GM19452 (cell line): Measurements from ENCODE around the gene C19orf12.

Experiments used
- ATAC-seq: cut with Tn5 transposase; IDR thresholded peaks from one replicate; pipeline ENCODE4 v1.9.1; 2021; ENCODE audit not compliant: unreplicated experiment

C19orf12 gene

GRCh38 chr19:29664753-29665214 lies 50.3 kb downstream of the C19orf12 start:
- no peak for ATAC-seq

DNA sequence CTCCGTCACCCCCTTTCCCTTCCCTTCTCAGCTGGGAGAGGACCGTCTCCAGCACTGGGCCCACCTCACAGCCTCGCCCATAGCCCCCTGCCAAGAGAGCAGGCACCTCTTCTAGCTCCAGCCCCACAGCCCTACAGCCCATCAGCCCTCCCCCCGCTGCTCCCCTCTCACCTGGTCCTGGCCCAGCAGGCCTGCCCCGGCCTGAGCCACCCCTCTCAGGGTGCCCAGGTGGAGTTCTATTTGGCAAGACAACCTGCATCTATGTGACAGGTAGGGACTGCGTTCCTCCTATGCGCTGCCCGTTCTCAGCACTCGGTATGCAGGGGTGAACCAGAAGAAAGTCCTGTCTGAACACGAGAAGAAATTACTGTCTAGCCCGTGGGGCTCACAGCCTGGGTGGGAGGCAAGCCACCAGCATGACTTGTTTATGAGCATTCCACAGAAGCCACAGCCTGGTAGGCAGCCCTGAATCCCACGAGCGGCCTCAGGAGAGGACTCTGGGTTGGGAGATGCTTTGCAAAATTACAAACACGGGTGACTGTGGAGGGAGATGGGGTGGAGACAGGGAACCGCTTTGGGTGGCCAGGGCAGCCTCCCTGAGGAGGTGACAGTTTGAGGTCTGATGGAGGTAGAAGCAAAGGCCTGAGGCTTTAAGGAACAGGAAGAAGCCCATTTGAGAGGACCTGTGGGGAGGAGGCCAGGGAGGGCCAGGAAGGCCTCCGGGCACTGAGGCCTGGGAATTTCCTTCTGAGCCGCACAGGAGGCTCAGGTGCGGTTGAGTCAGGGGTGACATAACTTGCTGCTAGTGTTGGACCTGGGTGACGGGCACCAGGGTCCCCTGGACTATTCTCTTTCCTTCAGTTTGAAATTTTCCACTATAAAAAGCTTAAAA lies 51.0 kb downstream of the C19orf12 start:
- ATAC-seq, result no peak

- ATAC-seq, result no peak
Measured at GRCh38 chr19:29662604-29663404, 52.3 kb downstream of the C19orf12 start.

DNA sequence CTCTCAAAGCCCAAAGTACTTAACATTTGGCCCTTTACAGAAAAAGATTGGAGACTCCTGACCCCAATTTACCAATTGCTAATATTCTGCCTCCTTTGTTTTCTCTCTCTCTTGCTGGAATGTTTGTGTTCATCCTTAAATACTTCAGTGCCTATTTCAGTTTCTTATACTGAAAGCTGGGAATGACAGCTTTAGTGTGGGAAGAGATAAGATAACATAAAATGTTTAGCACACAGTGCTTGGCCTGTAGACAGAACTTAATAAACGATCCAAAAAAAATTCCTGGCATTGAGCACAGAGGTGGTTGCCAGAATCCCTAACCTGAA lies 52.8 kb downstream of the C19orf12 start:
- ATAC-seq, result no peak

- ATAC-seq, result no peak
Measured at GRCh38 chr19:29660835-29661234, 54.2 kb downstream of the C19orf12 start.

GRCh38 chr19:29658221-29658991 lies 56.7 kb downstream of the C19orf12 start:
- no peak for ATAC-seq

DNA sequence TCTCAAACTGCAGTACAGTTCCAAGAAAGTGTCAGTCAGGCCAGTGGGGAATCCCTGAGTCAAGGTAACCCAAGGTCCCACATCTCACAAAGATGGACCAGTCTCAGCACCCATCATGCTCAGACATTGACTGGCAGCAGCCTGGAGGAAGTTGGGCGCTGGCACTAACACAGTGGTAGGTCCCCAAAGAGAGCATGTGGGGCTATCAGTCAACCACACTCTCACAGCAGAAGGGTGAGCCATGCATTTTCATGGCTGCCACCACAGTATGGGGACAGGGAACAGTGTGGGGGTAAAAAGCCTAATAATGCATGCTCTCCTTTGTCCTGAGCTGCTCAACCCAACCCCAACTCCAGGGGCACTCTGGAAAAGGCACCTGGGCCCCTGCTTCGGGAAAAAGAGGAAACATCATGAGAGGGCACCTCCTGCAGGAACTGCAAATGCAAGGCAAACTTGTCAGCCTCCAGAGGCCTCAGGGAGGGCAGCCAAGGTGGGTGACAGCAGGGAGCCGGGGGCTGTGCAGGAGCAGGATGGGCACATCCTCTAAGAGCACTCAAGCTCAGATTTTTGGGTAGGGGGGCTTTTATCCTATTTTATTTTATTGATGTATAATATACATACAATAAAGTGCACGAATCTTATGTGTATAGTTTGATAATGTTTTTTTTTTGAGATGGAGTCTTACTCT lies 59.3 kb downstream of the C19orf12 start:
- ATAC-seq, result no peak

DNA sequence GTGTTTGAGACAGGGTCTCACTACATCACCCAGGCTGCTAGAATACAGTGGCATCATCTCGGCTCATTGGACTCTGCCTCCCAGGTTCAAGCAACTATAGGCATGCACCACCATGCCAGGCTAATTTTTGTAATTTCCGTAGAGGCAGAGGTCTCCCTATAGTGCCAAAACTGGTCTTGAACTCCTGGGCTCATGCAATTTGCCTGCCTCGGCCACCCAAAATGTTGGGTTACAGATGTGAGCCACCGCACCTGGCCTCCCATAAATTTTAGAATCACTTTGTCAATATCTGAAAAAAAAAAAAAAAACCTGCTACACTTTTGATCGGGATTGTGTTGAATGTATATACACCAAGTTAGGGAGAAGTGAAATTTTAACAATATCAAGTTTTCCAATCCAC lies 61.7 kb downstream of the C19orf12 start:
- no peak for ATAC-seq

DNA sequence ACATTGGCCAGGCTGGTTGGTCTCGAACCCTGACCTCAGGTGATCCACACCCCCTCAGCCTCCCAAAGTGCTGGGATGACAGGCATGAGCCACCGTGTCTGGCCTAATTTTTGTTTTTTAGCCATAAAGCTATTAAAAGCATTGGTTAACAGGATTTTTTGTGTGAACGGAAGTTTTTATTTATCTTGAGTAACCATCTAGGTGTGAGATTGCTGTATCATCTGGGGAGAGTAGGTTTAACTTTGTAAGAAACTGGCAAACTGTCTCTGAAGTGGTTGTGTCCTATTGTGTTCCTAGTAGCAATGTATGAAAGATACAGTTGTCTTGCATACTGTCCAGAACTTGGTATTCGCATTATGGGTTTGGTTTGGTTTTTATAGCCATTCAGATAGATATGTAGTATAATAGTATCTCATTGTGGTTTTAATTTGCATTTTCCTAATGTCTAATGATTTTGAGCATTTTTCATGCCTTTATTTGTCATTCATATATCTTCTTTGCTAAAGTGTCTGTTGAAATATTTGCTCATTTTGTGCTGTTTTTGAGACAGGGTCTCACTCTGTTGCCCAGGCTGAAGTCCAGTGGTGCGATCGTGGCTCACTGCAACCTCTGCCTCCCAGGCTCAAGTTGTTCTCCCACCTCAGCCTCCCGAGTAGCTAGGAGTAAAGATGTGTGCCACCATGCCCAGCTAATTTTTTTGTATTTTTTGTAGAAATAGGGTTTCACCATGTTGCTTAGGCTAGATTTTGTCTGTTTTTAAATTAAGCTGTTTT lies 63.3 kb downstream of the C19orf12 start:
- ATAC-seq, result no peak

- no peak for ATAC-seq
Measured at GRCh38 chr19:29650772-29651387, 64.2 kb downstream of the C19orf12 start.
